Panc1 (cell line): ENCODE measurements around the gene LOXL3.

Experiments used
- POLR2AphosphoS5 ChIP-seq: IDR thresholded peaks from 2 replicates; pipeline ENCODE4 v1.6.1; 2012; ENCODE audit warnings: mild to moderate bottlenecking, low read depth, low read length, moderate library complexity
- SIN3A ChIP-seq: IDR thresholded peaks from 2 replicates; pipeline ENCODE4 v1.6.1; 2012; ENCODE audit warnings: low read depth, mild to moderate bottlenecking, low read length, moderate library complexity, borderline replicate concordance; ENCODE audit not compliant: insufficient read depth
- TF ChIP-seq, protein P1 (sequence below): fragments of 450-650 bp; IDR thresholded peaks from 2 replicates; pipeline ENCODE4 v1.5.1; 2017; ENCODE audit warnings: mild to moderate bottlenecking
- TF ChIP-seq, protein P2 (sequence below), 2 experiments: IDR thresholded peaks; 2 replicates each; pipeline ENCODE4 v1.6.1; 2011 to 2012; ENCODE audit warnings: low read depth in 2 of 2, control low read depth in 1 of 2, low read length in 1 of 2, mild to moderate bottlenecking in 1 of 2, moderate library complexity in 1 of 2; ENCODE audit not compliant: insufficient read depth in 1 of 2

DNA sequence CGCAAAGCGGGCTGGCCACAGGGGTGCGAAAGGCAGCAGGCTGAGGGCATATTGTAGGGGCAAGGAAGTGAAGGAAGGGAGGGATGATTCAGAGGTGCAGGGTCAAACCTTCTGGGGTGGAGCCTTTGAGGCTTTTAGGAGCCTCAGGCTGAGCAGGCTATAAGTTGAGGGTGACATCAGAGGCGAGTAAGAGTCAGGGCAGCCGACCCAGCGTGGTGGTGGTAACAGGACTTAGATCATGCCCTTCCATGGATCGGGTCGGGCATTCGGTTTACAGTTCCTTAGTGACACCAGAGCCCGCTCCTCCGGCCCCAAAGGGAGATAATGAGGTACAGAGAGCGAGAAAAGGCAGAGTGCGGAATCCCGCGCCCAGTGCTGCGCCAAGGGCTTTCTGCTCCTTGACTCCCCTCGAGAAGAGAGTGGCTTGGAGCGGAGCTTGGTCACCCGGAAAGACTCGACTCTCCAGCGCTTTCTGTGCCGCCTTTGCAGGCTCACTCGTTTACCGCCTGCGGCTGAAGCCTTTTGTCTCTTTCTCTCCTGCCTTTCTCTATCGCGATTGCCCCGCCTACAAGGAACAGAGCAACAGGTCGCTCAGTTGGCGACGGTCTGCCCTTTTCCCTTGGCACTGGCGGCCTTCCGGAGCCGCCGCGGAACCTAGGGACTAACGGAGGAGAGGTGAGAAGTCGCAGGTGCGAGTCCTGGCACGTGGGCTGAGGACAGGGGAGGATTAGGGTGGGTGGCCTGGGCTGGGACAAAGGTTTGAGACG lies 55.1 kb downstream of the LOXL3 start:
- TF ChIP-seq, protein P1, sequence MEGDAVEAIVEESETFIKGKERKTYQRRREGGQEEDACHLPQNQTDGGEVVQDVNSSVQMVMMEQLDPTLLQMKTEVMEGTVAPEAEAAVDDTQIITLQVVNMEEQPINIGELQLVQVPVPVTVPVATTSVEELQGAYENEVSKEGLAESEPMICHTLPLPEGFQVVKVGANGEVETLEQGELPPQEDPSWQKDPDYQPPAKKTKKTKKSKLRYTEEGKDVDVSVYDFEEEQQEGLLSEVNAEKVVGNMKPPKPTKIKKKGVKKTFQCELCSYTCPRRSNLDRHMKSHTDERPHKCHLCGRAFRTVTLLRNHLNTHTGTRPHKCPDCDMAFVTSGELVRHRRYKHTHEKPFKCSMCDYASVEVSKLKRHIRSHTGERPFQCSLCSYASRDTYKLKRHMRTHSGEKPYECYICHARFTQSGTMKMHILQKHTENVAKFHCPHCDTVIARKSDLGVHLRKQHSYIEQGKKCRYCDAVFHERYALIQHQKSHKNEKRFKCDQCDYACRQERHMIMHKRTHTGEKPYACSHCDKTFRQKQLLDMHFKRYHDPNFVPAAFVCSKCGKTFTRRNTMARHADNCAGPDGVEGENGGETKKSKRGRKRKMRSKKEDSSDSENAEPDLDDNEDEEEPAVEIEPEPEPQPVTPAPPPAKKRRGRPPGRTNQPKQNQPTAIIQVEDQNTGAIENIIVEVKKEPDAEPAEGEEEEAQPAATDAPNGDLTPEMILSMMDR, result no peak
- TF ChIP-seq POLR2AphosphoS5 (no peak; the same call in none of the 2 replicates), SIN3A (no peak; the same call in 1 of the 2 replicates)
- TF ChIP-seq, protein P2, sequence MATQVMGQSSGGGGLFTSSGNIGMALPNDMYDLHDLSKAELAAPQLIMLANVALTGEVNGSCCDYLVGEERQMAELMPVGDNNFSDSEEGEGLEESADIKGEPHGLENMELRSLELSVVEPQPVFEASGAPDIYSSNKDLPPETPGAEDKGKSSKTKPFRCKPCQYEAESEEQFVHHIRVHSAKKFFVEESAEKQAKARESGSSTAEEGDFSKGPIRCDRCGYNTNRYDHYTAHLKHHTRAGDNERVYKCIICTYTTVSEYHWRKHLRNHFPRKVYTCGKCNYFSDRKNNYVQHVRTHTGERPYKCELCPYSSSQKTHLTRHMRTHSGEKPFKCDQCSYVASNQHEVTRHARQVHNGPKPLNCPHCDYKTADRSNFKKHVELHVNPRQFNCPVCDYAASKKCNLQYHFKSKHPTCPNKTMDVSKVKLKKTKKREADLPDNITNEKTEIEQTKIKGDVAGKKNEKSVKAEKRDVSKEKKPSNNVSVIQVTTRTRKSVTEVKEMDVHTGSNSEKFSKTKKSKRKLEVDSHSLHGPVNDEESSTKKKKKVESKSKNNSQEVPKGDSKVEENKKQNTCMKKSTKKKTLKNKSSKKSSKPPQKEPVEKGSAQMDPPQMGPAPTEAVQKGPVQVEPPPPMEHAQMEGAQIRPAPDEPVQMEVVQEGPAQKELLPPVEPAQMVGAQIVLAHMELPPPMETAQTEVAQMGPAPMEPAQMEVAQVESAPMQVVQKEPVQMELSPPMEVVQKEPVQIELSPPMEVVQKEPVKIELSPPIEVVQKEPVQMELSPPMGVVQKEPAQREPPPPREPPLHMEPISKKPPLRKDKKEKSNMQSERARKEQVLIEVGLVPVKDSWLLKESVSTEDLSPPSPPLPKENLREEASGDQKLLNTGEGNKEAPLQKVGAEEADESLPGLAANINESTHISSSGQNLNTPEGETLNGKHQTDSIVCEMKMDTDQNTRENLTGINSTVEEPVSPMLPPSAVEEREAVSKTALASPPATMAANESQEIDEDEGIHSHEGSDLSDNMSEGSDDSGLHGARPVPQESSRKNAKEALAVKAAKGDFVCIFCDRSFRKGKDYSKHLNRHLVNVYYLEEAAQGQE (IDR thresholded peaks at IDR 0.05; ENCODE audit: insufficient read depth in 1 of 2, low read depth in 2 of 2, low read length in 1 of 2), result no peak
